GM21381 (cell line): ENCODE measurements around the gene TAF8.
"Not testable (repeated sequence)": the region's sequence is repeated elsewhere in the genome, so short reads cannot be mapped to it uniquely, and the experiment has no call there.

Source experiments
- ATAC-seq: cut with Tn5 transposase; IDR thresholded peaks from one replicate; pipeline ENCODE4 v1.9.1; 2021; ENCODE audit warnings: mild to moderate bottlenecking, moderate library complexity; ENCODE audit not compliant: unreplicated experiment

The TAF8 gene

GRCh38 chr6:42028234-42029061 is 21.9 kb upstream of the TAF8 start:
- no peak for ATAC-seq

DNA sequence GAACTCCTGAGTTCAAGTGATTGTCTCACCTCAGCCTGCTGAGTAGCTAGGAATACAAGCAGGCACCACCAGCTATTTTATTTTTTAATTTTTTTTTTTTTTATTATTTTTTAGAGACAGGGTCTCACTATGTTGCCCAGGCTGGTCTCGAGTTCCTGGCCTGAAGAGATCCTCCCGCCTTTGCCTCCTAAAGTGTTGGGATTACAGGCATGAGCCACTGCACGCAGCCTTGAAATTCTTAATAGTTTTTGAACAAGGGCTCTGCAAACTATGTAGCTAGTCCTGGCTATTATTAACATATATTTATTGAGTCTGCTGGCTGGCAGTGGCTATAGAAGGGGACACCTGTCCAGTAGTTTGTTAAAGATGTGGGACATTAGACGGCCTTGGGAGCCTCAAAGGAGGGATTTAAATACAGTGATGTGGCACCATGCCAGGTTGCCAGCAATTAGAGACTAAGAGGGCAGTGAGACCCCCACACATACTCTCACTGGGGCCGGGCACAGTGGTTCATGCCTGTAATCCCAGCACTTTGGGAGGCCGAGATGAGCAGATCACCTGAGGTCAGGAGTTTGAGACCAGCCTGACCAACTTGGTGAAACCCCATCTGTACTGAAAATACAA is 21.1 kb upstream of the TAF8 start:
- no peak for ATAC-seq

GRCh38 chr6:42029881-42030280 is 20.4 kb upstream of the TAF8 start:
- ATAC-seq = no peak

DNA sequence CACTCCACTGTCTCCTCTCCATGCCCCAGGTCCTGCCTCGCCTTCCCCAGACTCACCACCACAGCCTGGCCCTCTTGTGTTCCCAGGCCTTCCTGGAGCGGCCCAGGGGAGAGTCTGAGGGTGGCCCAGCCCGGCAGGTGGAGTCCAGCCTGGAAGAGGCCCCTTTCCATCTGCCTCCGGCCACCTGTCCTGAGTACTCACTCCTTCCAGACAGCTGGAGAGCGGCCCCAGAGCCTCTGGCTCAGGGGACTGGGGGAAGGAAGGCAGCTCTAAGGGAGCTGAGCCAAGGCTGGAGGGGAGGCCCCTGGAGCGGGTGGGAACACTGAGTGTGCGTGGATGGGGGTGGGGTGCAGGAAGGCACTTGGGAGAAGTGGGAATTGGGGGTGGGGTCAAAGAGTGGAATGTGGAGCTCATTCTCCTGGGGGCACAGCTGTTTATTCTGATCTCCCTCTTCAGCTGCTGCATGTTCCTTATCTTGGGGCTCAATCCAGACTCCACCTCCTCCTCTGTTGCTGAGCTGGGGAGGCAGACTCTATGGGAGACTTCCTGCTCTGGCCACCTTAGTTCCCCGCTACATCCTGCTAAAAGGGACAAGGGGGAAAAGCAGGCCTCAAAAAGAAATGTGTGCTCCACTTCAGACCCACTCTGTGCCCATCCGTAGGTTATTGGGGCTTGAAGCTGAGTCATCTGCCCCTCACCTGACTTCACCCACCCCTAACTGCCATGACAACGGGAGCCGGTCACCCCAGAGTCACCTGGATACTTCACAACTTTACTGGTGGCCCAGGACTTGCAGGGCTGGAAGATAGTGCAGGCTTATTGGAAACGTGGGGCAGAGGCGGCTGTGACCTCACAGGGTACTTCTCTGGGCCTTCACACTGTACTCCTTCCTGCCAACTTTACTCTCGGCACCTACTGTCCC is 19.5 kb upstream of the TAF8 start:
- ATAC-seq = no peak

DNA sequence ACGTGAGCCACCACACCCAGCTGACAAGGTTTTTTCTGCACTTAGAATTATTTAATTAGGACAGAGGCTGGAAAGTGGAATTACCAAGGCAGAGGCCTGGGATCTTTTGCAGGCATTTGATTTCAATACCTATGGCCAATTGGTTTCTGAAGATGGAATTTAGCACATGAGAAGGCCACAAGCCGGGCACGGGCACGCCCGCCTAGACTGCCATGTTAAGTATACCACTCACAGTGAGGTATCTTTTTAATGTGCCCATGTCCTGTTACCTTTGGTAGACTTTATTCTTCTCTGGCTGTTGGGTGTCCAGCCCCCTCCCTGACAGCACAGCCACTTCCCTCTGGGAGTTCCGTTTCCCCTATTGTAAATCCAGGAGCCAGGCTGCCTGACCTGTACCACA is 18.0 kb upstream of the TAF8 start:
- no peak for ATAC-seq

DNA sequence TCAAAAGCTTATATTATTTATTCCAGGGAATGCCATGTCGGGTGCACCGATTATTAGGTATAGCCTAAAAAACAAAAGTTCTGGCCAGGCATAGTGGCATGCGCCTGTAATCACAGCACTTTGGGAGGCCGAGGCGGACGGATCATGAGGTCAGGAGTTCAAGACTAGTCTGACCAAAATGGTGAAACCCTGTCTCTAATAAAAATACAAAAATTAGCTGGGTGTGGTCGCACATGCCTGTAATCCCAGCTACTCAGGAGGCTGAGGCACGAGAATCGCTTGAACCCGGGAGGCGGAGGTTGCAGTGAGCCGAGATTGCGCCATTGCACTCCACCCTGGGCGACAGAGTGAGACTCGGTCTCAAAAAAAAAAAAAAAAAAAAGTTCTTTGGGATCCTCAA is 12.7 kb upstream of the TAF8 start:
- ATAC-seq = not testable (repeated sequence)

DNA sequence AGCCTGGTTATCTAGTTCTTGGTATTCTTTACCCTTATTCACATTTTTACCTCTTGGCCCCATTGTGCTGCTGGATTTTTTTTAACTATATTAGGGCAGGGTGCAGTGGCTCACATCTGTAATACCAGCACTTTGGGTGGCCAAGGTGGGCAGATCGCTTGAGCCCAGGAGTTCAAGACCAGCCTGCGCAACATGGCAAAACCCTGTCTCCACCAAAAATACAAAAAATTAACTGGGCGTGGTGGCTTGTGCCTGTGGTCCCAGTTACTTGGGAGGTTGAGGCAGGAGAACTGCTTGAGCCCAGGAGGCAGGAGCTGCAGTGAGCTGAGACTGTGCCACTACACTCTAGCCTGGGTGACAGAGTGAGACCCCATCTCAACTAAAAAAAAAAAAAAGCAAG is 12.2 kb upstream of the TAF8 start:
- no peak for ATAC-seq

DNA sequence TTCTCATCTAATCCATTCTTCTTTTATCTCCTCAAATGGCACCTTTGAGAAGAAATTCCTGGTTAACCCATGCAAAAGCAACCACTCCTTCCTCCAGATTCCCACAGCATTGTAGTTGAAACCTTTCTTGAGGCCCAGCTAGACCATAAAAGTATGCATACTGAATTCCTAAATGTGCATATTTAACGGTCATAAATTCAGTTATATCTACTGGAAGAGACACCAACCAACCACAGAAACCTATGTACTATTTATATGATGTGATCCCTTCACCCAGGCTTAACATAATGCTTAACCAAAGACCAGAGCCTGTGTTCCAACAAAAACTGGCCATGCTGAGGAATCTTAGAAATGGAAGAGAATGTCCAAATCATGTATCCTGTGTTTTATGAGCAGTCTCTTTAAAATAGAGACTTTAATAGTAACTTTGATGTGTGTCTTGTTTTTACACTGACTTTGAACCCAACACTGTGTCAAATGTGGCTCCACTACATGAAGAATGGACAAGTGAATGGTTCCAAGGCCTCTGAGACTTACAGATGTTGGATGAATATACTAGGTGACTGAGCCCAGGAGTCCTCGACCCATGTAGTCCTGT is 11.4 kb upstream of the TAF8 start:
- ATAC-seq = no peak

GRCh38 chr6:42040856-42041480 is 9.4 kb upstream of the TAF8 start:
- ATAC-seq = no peak

GRCh38 chr6:42041481-42042053 is 8.8 kb upstream of the TAF8 start:
- ATAC-seq = no peak

DNA sequence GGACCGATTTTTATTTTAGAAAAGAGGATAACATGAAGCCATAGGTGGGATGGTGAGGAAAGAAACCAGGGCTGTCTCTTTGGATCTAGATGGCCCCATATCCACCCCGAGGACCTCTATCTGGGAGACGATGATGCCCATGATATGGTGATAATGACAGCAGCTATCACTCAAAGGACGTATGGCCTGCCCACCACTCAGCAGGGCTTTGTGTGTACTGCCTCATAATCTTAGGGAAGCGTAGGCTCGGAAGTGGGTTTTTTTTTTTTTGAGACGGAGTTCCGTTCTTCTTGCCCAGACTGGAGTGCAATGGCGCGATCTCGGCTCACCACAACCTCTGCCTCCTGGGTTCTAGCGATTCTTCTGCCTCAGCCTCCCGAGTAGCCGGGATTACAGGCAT is 8.2 kb upstream of the TAF8 start:
- no peak for ATAC-seq

GRCh38 chr6:42043787-42044475 is 6.4 kb upstream of the TAF8 start:
- peak; percentile 26 for ATAC-seq

- ATAC-seq = no peak
These were observed 4.5 kb upstream of the TAF8 start for GRCh38 chr6:42045538-42046460.

- ATAC-seq = no peak
These were observed 3.7 kb upstream of the TAF8 start for GRCh38 chr6:42046464-42047212.

DNA sequence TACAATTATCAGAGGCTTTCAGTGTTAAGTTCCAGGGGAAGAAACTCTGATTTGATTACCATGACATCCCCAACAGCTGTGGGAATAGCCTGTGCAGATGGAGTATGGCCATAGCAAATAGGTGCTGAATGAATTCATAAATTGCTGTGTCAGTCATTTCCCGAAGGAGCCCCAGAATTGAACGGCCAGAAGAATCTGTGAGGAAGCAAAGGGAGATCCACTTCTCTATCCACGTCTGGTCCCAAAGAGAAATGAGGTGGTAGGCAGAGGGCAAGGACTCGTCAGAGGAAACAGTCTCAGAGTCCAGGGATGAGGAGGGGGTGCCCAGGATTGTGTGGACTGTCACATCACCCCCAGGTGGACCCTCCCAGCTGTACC is 3.1 kb upstream of the TAF8 start:
- no peak for ATAC-seq

- ATAC-seq = no peak
These were observed 2.4 kb upstream of the TAF8 start for GRCh38 chr6:42047790-42048405.

GRCh38 chr6:42049116-42049809 is 1.1 kb upstream of the TAF8 start:
- no peak for ATAC-seq
